CD14-positive monocyte (primary cell): ENCODE measurements around the gene PRAF2. TPM values are rescaled to one million over a fixed set of nuclear protein-coding genes. Genes with fewer than 3 reads are reported as not detected.

Experiments used
- DNase-seq, 3 donors: peaks; one replicate each; pipeline ENCODE4 v3.0.0-alpha.2; 2011 to 2022
- H2AFZ ChIP-seq: 2 replicates; pipeline ENCODE4 v1.6.0; 2012; ENCODE audit warnings: mild to moderate bottlenecking, low read depth, low read length, inconsistent platforms; ENCODE audit not compliant: insufficient read depth, poor library complexity, severe bottlenecking
- H3K27ac ChIP-seq, 2 donors: 1 replicate in 1 of 2; 2 replicates in 1 of 2; pipeline ENCODE4 v1.5.1; 2012 to 2013; ENCODE audit warnings: low read length in 2 of 2, control low read depth in 1 of 2, inconsistent platforms in 1 of 2, low read depth in 1 of 2, mild to moderate bottlenecking in 1 of 2
- H3K27me3 ChIP-seq, 2 donors: one replicate each; pipeline versions ENCODE4 v1.6.0 to v1.6.1; 2011 to 2013; ENCODE audit warnings: low read length in 2 of 2; ENCODE audit not compliant: control insufficient read depth in 2 of 2, insufficient read depth in 2 of 2
- H3K36me3 ChIP-seq, 2 donors: replicated peaks in 1 of 2; 1 replicate in 1 of 2; 2 replicates in 1 of 2; pipeline versions ENCODE4 v1.5.1 to v1.6.1; 2012 to 2013; ENCODE audit warnings: low read length in 2 of 2, control low read depth in 1 of 2, inconsistent platforms in 1 of 2, mild to moderate bottlenecking in 1 of 2; ENCODE audit not compliant: insufficient read depth in 2 of 2, control insufficient read depth in 1 of 2
- H3K4me1 ChIP-seq, 2 donors: 1 replicate in 1 of 2; 2 replicates in 1 of 2; pipeline versions ENCODE4 v1.5.1 to v1.6.1; 2012 to 2013; ENCODE audit warnings: low read length in 2 of 2, control low read depth in 1 of 2, inconsistent platforms in 1 of 2, mild to moderate bottlenecking in 1 of 2, moderate library complexity in 1 of 2; ENCODE audit not compliant: insufficient read depth in 2 of 2, control insufficient read depth in 1 of 2
- H3K4me2 ChIP-seq: replicated peaks from 2 replicates; pipeline ENCODE3; 2012; ENCODE audit warnings: low read length, moderate library complexity, mild to moderate bottlenecking; ENCODE audit not compliant: poor library complexity, severe bottlenecking; ENCODE audit errors: extremely low read depth
- H3K4me3 ChIP-seq, 3 experiments: fragments of 200-600 bp in 1 of 3; sonication (generic) in 1 of 3; replicated peaks in 1 of 3; 1 replicate in 2 of 3; 2 replicates in 1 of 3; pipeline ENCODE4 v1.5.1; 2011 to 2013; ENCODE audit warnings: low read length in 3 of 3, mild to moderate bottlenecking in 3 of 3, control low read depth in 2 of 3, low read depth in 2 of 3, inconsistent platforms in 1 of 3, moderate library complexity in 1 of 3
- H3K79me2 ChIP-seq: 2 replicates; pipeline ENCODE4 v1.6.0; 2012; ENCODE audit warnings: mild to moderate bottlenecking, control low read depth, inconsistent platforms, low read length, moderate library complexity; ENCODE audit not compliant: insufficient read depth
- H3K9ac ChIP-seq: 2 replicates; pipeline ENCODE4 v1.6.0; 2017; ENCODE audit warnings: low read length, mild to moderate bottlenecking; ENCODE audit not compliant: insufficient read depth, poor library complexity, severe bottlenecking
- H3K9me3 ChIP-seq, 2 donors: replicated peaks in 1 of 2; 1 replicate in 1 of 2; 2 replicates in 1 of 2; pipeline versions ENCODE4 v1.5.1 to v1.6.1; 2012 to 2013; ENCODE audit warnings: low read length in 2 of 2, control low read depth in 1 of 2; ENCODE audit not compliant: control insufficient read depth in 1 of 2, insufficient read depth in 1 of 2
- H4K20me1 ChIP-seq: 2 replicates; pipeline ENCODE4 v1.6.0; 2012; ENCODE audit warnings: mild to moderate bottlenecking, low read length, control low read depth, moderate library complexity; ENCODE audit not compliant: insufficient read depth
- H3K27ac Mint-ChIP-seq, 7 donors: one replicate each; pipeline ENCODE4 v1.8.0; 2020; ENCODE audit warnings: mild to moderate bottlenecking in 7 of 7, mixed read lengths in 7 of 7, moderate library complexity in 6 of 7, inconsistent platforms in 2 of 7
- H3K27me3 Mint-ChIP-seq, 3 donors: one replicate each; pipeline ENCODE4 v1.8.0; 2021 to 2022; ENCODE audit warnings: low read depth in 3 of 3, mild to moderate bottlenecking in 3 of 3, mixed read lengths in 3 of 3, moderate library complexity in 3 of 3, inconsistent platforms in 1 of 3
- H3K36me3 Mint-ChIP-seq, 2 donors: one replicate each; pipeline ENCODE4 v1.8.0; 2020; ENCODE audit warnings: mixed read lengths in 2 of 2, inconsistent platforms in 1 of 2, mild to moderate bottlenecking in 1 of 2
- H3K4me1 Mint-ChIP-seq: one replicate; pipeline ENCODE4 v1.8.0; 2020; ENCODE audit warnings: mild to moderate bottlenecking, mixed read lengths
- H3K4me3 Mint-ChIP-seq, 2 donors: one replicate each; pipeline ENCODE4 v1.8.0; 2020; ENCODE audit warnings: mild to moderate bottlenecking in 2 of 2, mixed read lengths in 2 of 2, moderate library complexity in 1 of 2
- H3K9me3 Mint-ChIP-seq, 7 donors: one replicate each; pipeline ENCODE4 v1.8.0; 2020 to 2022; ENCODE audit warnings: mixed read lengths in 7 of 7, mild to moderate bottlenecking in 6 of 7, moderate library complexity in 6 of 7, inconsistent platforms in 2 of 7
- WGBS: methylation state at CpG from one replicate; pipeline ENCODE4 v1.1.5; 2013; ENCODE audit warnings: missing lambda C conversion rate; ENCODE audit not compliant: insufficient coverage; 5-methylcytosine and 5-hydroxymethylcytosine counted together
- intact Hi-C, 2 donors: fragments of 100-400 bp; cut with micrococcal nuclease; formaldehyde crosslinking; loops; one replicate each; pipeline versions ENCODE4 v1.15.0 to v1.15.1; 2023
- polyA plus RNA-seq, 3 donors: library from polyadenylated mRNA; depleted of rRNA in 1 of 3; unstranded in 2 of 3; stranded (reverse) in 1 of 3; fragments of 300-500 nt in 2 of 3; fragments of >200 nt in 1 of 3; fragmentation: Illumina TruSeq in 2 of 3; gene quantifications; 1 replicate in 2 of 3; 2 replicates in 1 of 3; pipeline ENCODE4 v1.2.3, GENCODE V29; 2012 to 2021
- TF ChIP-seq, protein P1 (sequence below): fragments of 200-600 bp; IDR thresholded peaks from one replicate; pipeline ENCODE4 v1.8.0; 2022; ENCODE audit warnings: antibody characterized with exemption, mild to moderate bottlenecking

Gene PRAF2
- polyA plus RNA-seq, 3 donors, result 4.1 to 7.9 (median 5.5) TPM

GRCh38 chrX:49053223-49054072 lies 20.4 kb downstream of the PRAF2 start:
- H3K9me3 ChIP-seq, result no peaks in the 10 kb centered on the region
- TF ChIP-seq, protein P1, sequence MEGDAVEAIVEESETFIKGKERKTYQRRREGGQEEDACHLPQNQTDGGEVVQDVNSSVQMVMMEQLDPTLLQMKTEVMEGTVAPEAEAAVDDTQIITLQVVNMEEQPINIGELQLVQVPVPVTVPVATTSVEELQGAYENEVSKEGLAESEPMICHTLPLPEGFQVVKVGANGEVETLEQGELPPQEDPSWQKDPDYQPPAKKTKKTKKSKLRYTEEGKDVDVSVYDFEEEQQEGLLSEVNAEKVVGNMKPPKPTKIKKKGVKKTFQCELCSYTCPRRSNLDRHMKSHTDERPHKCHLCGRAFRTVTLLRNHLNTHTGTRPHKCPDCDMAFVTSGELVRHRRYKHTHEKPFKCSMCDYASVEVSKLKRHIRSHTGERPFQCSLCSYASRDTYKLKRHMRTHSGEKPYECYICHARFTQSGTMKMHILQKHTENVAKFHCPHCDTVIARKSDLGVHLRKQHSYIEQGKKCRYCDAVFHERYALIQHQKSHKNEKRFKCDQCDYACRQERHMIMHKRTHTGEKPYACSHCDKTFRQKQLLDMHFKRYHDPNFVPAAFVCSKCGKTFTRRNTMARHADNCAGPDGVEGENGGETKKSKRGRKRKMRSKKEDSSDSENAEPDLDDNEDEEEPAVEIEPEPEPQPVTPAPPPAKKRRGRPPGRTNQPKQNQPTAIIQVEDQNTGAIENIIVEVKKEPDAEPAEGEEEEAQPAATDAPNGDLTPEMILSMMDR, result no peak
- Mint-ChIP-seq H3K4me3 (peak overlapping the region; percentile 71 to 86), H3K9me3 (peaks cover 0 to 8% (median 3%) of the 10 kb centered on the region in 7 donors), H3K36me3 (no peaks in the 10 kb centered on the region), H3K4me1 (peaks cover 19% of the 10 kb centered on the region), H3K27ac (peak overlapping the region; percentile 45 to 90 (median 82)), H3K27me3 (peaks cover 0 to 7% (median 4%) of the 10 kb centered on the region in 3 donors)
- intact Hi-C loops, result no loop called here
- peak overlapping the region; percentile 42 to 67 (median 48) for H3K4me3 ChIP-seq
- no peaks in the 10 kb centered on the region for H3K27me3 ChIP-seq
- H3K79me2 ChIP-seq, result no peaks in the 10 kb centered on the region
- peaks cover 0 to 9% of the 10 kb centered on the region in 2 donors for H3K4me1 ChIP-seq
- WGBS, result 2% methylated on average over 25 of the region's 79 CpGs
- peak overlapping the region; percentile 68 for H2AFZ ChIP-seq
- H3K36me3 ChIP-seq, result no peaks in the 10 kb centered on the region
- H4K20me1 ChIP-seq, result no peaks in the 10 kb centered on the region
- peak overlapping the region; percentile 64 for H3K4me2 ChIP-seq
- peak; percentile 72 to 76 (median 76) for DNase-seq
- peak overlapping the region; percentile 77 for H3K9ac ChIP-seq
- H3K27ac ChIP-seq, result peak overlapping the region; percentile 42 to 67

DNA sequence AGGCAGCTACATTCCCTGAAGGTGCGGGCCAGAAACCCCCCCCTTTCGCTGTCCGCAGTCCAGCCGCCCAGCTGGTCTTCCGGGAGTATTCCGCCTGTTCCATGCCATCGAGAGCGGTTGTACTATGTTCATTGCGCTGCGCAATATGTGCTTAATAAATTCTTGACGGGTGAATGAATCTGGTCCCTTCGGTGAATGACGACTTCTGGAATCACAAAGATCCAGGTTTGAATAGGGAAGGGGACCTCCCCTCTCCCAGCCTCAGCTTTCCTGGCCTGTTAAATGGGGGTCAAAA lies 29.9 kb downstream of the PRAF2 start:
- no peaks in the 10 kb centered on the region for H3K27me3 ChIP-seq
- H3K36me3 ChIP-seq, result peaks cover 3 to 4% of the 10 kb centered on the region in 2 donors
- TF ChIP-seq, protein P1, result peak; percentile 27
- peak overlapping the region; percentile 53 to 74 for H3K27ac ChIP-seq
- Mint-ChIP-seq H3K27ac (peak overlapping the region; percentile 24 to 88 (median 85)), H3K9me3 (peaks cover 0 to 21% (median 3%) of the 10 kb centered on the region in 7 donors), H3K4me1 (peaks cover 36% of the 10 kb centered on the region), H3K4me3 (peak overlapping the region; percentile 50 to 72), H3K36me3 (peaks cover 7 to 12% of the 10 kb centered on the region in 2 donors), H3K27me3 (peaks cover 0 to 13% (median 0%) of the 10 kb centered on the region in 3 donors)
- 0% methylated on average over 1 of the region's 13 CpGs for WGBS
- intact Hi-C loops, result loop anchor here (5.0 to 10.0 kb wide), 4 partner anchors 42 to 149 kb away; partner anchors contain the start of genes GRIPAP1 (in 2 of the 2), OTUD5 (in 1 of the 2), PIM2 (in 1 of the 2) and PQBP1 (in 1 of the 2)
- H3K4me3 ChIP-seq, result peak overlapping the region in 1 of 3 experiments; percentile 16
- DNase-seq, result no peak
- peaks cover 41% of the 10 kb centered on the region for H3K79me2 ChIP-seq
- peaks cover 30 to 32% of the 10 kb centered on the region in 2 donors for H3K4me1 ChIP-seq
- no peak overlapping the region for H3K9ac ChIP-seq
- H2AFZ ChIP-seq, result peak overlapping the region; percentile 74
- no peaks in the 10 kb centered on the region for H3K9me3 ChIP-seq
- peak overlapping the region; percentile 39 for H3K4me2 ChIP-seq
- peaks cover 8% of the 10 kb centered on the region for H4K20me1 ChIP-seq
